ENCODE measurements around the gene KLF5.
"Not testable (repeated sequence)": the region's sequence is repeated elsewhere in the genome, so short reads cannot be mapped to it uniquely, and the experiment has no call there.

Gene KLF5

GRCh38 chr13:73039201-73040108 is 19.4 kb upstream of the KLF5 start:
- Histone ChIP-seq H3K4me3 (no peak overlapping the region), H4K20me1 (no peaks in the 10 kb centered on the region), H3K36me3 (no peaks in the 10 kb centered on the region), H3K27ac (no peak overlapping the region), H3K9me3 (replicated peaks in 1 of 11) (no peaks in the 10 kb centered on the region), H3K4me1 (no peaks in the 10 kb centered on the region), H3K4me2 (no peak overlapping the region), H3K27me3 (no peaks in the 10 kb centered on the region), H3K9ac (no peak overlapping the region)
- TF ChIP-seq Cebpa-rat (IDR thresholded peaks at IDR 0.05) = no peak

GRCh38 chr13:73040484-73040883 is 18.3 kb upstream of the KLF5 start:
- H3K4me2 ChIP-seq = no peak overlapping the region
- H3K9me3 ChIP-seq (replicated peaks in 1 of 11) = no peaks in the 10 kb centered on the region
- no peaks in the 10 kb centered on the region for H3K27me3 ChIP-seq
- no peak for TF ChIP-seq Cebpa-rat (IDR thresholded peaks at IDR 0.05)
- H3K9ac ChIP-seq = no peak overlapping the region
- no peaks in the 10 kb centered on the region for H3K4me1 ChIP-seq
- H4K20me1 ChIP-seq = no peaks in the 10 kb centered on the region
- no peak overlapping the region for H3K27ac ChIP-seq
- no peaks in the 10 kb centered on the region for H3K36me3 ChIP-seq
- H3K4me3 ChIP-seq = no peak overlapping the region

GRCh38 chr13:73040968-73041596 is 17.7 kb upstream of the KLF5 start:
- Histone ChIP-seq H3K4me3 (no peak overlapping the region), H3K4me2 (no peak overlapping the region), H3K27ac (no peak overlapping the region), H3K9me3 (replicated peaks in 1 of 11) (no peaks in the 10 kb centered on the region), H3K27me3 (no peaks in the 10 kb centered on the region), H3K36me3 (no peaks in the 10 kb centered on the region), H3K4me1 (no peaks in the 10 kb centered on the region), H4K20me1 (no peaks in the 10 kb centered on the region), H3K9ac (no peak overlapping the region)
- TF ChIP-seq Cebpa-rat (IDR thresholded peaks at IDR 0.05) = no peak

GRCh38 chr13:73045031-73045430 is 13.8 kb upstream of the KLF5 start:
- Histone ChIP-seq H3K4me3 (no peak overlapping the region), H3K9ac (no peak overlapping the region), H3K4me1 (no peaks in the 10 kb centered on the region), H3K4me2 (no peak overlapping the region), H3K9me3 (replicated peaks in 1 of 11) (no peaks in the 10 kb centered on the region), H3K36me3 (no peaks in the 10 kb centered on the region), H3K27ac (no peak overlapping the region), H4K20me1 (no peaks in the 10 kb centered on the region), H3K27me3 (no peaks in the 10 kb centered on the region)
- no peak for TF ChIP-seq Cebpa-rat (IDR thresholded peaks at IDR 0.05)

- H3K4me3 ChIP-seq; H3K36me3 ChIP-seq; H4K20me1 ChIP-seq; H3K27ac ChIP-seq; H3K9me3 ChIP-seq (replicated peaks in 1 of 11); H3K4me2 ChIP-seq; H3K9ac ChIP-seq; H3K27me3 ChIP-seq; H3K4me1 ChIP-seq: not testable (repeated sequence)
Measured at GRCh38 chr13:73048615-73049014, 10.2 kb upstream of the KLF5 start.

GRCh38 chr13:73054712-73055111 is 4.1 kb upstream of the KLF5 start:
- Histone ChIP-seq H3K4me3 (no peak overlapping the region), H3K27me3 (peaks cover 26 to 42% (median 39%) of the 10 kb centered on the region in 11 experiments), H3K9ac (no peak overlapping the region), H3K36me3 (no peaks in the 10 kb centered on the region), H3K4me2 (no peak overlapping the region), H3K9me3 (replicated peaks in 1 of 11) (no peaks in the 10 kb centered on the region), H3K27ac (no peak overlapping the region), H3K4me1 (peaks cover 0 to 9% (median under 1%) of the 10 kb centered on the region in 10 experiments; a peak in 8 of 20 replicates), H4K20me1 (peaks cover 0 to 4% (median 0%) of the 10 kb centered on the region in 11 experiments; a peak in 4 of 22 replicates)
- no peak for TF ChIP-seq Cebpa-rat (IDR thresholded peaks at IDR 0.05)

- Histone ChIP-seq H3K4me3 (no peak overlapping the region), H3K4me1 (peaks cover 0 to 16% (median 9%) of the 10 kb centered on the region in 10 experiments; a peak in 10 of 20 replicates), H3K27ac (no peak overlapping the region), H3K9ac (no peak overlapping the region), H4K20me1 (peaks cover 0 to 17% (median 7%) of the 10 kb centered on the region in 11 experiments; a peak in 10 of 22 replicates), H3K9me3 (replicated peaks in 1 of 11) (no peaks in the 10 kb centered on the region), H3K36me3 (no peaks in the 10 kb centered on the region), H3K27me3 (peaks cover 39 to 55% (median 52%) of the 10 kb centered on the region in 11 experiments), H3K4me2 (no peak overlapping the region)
- no peak for TF ChIP-seq Cebpa-rat (IDR thresholded peaks at IDR 0.05)
Measured at GRCh38 chr13:73055813-73056564, 2.8 kb upstream of the KLF5 start.

- H3K9ac ChIP-seq = no peak overlapping the region
- peaks cover 0 to 18% (median 7%) of the 10 kb centered on the region in 11 experiments; a peak in 10 of 22 replicates for H4K20me1 ChIP-seq
- H3K9me3 ChIP-seq (replicated peaks in 1 of 11) = no peaks in the 10 kb centered on the region
- H3K4me1 ChIP-seq = peaks cover 0 to 16% (median 9%) of the 10 kb centered on the region in 10 experiments; a peak in 10 of 20 replicates
- H3K27ac ChIP-seq = no peak overlapping the region
- H3K4me2 ChIP-seq = no peak overlapping the region
- peaks cover 45 to 61% (median 57%) of the 10 kb centered on the region in 11 experiments for H3K27me3 ChIP-seq
- no peak for TF ChIP-seq Cebpa-rat (IDR thresholded peaks at IDR 0.05)
- no peak overlapping the region for H3K4me3 ChIP-seq
- no peaks in the 10 kb centered on the region for H3K36me3 ChIP-seq
Measured at GRCh38 chr13:73056565-73056962, 2.2 kb upstream of the KLF5 start.
